Kidney epithelial cell (primary cell): ENCODE measurements around the gene ACOT11. TPM values are rescaled to one million over a fixed set of nuclear protein-coding genes. Genes with fewer than 3 reads are reported as not detected.
"Not testable (repeated sequence)": the region's sequence is repeated elsewhere in the genome, so short reads cannot be mapped to it uniquely, and the experiment has no call there.

Experiments used
- DNase-seq: peaks from one replicate; pipeline ENCODE4 v3.0.0-alpha.2; 2010; ENCODE audit warnings: low read depth
- H3K27me3 ChIP-seq: 2 replicates; pipeline ENCODE4 v1.6.0; 2011; ENCODE audit warnings: low read length; ENCODE audit not compliant: control insufficient read depth, insufficient read depth
- H3K36me3 ChIP-seq: 2 replicates; pipeline ENCODE4 v1.5.1; 2011; ENCODE audit warnings: low read length; ENCODE audit not compliant: control insufficient read depth, insufficient read depth
- H3K4me3 ChIP-seq: 2 replicates; pipeline ENCODE4 v1.5.1; 2011; ENCODE audit warnings: low read depth, mild to moderate bottlenecking, control low read depth, low read length
- total RNA-seq: library from RNA; depleted of rRNA; stranded (reverse); fragments of >200 nt; gene quantifications from 2 replicates; pipeline ENCODE4 v1.2.3, GENCODE V29; 2015
- TF ChIP-seq, protein P1 (sequence below): IDR thresholded peaks from 2 replicates; pipeline ENCODE4 v1.5.1; 2011; ENCODE audit warnings: mild to moderate bottlenecking, moderate library complexity, low read length, control low read depth, inconsistent platforms; ENCODE audit not compliant: insufficient read depth, poor library complexity, severe bottlenecking

Gene ACOT11
- total RNA-seq, 1 donor from 2014 or later: 3.1 TPM

DNA sequence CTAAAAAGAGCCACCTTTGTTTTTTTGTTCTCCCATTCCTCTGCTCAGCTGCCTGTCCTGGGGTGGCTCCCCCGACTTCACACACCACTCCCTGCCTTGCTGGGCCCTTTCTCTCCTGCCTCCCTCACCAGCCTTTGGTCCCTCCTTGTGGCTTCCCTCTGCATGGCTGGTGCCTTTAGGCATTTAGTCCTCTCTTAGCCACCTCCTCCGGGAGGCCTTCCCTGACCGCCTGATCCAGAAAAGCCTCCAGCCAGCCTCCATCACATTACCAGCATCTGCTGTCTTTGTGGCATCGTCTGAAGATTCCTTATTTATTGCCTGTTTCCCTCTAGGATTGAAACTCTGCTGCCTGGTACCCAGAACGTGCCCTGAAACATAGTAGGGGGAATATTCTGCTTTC is 46.2 kb upstream of the ACOT11 start:
- DNase-seq: no peak
- H3K27me3 ChIP-seq: peaks cover 8% of the 10 kb centered on the region
- no peaks in the 10 kb centered on the region for H3K36me3 ChIP-seq
- TF ChIP-seq, protein P1, sequence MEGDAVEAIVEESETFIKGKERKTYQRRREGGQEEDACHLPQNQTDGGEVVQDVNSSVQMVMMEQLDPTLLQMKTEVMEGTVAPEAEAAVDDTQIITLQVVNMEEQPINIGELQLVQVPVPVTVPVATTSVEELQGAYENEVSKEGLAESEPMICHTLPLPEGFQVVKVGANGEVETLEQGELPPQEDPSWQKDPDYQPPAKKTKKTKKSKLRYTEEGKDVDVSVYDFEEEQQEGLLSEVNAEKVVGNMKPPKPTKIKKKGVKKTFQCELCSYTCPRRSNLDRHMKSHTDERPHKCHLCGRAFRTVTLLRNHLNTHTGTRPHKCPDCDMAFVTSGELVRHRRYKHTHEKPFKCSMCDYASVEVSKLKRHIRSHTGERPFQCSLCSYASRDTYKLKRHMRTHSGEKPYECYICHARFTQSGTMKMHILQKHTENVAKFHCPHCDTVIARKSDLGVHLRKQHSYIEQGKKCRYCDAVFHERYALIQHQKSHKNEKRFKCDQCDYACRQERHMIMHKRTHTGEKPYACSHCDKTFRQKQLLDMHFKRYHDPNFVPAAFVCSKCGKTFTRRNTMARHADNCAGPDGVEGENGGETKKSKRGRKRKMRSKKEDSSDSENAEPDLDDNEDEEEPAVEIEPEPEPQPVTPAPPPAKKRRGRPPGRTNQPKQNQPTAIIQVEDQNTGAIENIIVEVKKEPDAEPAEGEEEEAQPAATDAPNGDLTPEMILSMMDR: no peak
- no peak overlapping the region for H3K4me3 ChIP-seq

DNA sequence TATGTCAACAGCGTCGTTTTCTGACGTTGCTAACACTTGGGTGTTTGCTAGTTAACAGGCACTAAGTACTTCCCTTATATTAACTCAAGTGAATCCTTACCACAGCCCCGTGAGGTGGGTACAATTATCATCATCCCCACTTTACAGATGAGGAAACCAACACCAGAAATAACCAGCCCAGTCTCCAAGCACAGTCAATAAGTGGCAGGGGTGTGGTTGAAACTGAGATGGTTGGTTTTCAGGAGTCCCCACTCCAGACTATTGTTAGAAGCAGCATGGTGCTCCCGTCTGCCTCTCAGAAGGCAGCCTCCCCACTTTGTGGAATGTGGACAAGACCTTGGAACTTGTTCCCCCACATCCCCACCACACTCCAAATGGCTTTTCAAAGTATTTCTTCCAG is 45.7 kb upstream of the ACOT11 start:
- TF ChIP-seq, protein P1: no peak
- DNase-seq: no peak
- Histone ChIP-seq H3K36me3 (no peaks in the 10 kb centered on the region), H3K27me3 (peaks cover 8% of the 10 kb centered on the region), H3K4me3 (no peak overlapping the region)

DNA sequence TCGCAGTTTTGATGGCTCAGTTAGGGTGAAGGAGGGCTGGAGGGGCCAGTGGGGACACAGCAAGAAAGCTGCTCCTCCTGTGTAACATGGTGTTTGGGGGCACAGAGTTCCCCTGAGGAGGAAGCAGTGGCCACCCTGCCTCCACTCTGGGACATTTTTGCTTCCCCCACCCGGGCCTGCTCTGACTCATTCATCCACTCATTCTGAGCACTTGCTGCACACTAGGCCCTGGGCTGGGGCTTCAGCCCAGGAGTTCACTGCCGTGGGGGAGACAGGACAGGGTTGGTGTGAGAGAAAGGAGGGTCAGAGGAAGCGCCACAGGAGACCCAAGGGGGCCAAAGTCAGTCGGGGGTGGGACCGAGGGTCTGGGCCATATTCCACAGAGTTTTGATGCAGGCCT is 41.4 kb upstream of the ACOT11 start:
- H3K36me3 ChIP-seq: no peaks in the 10 kb centered on the region
- peaks cover 2% of the 10 kb centered on the region for H3K27me3 ChIP-seq
- no peak for DNase-seq
- H3K4me3 ChIP-seq: no peak overlapping the region
- TF ChIP-seq, protein P1: no peak

DNA sequence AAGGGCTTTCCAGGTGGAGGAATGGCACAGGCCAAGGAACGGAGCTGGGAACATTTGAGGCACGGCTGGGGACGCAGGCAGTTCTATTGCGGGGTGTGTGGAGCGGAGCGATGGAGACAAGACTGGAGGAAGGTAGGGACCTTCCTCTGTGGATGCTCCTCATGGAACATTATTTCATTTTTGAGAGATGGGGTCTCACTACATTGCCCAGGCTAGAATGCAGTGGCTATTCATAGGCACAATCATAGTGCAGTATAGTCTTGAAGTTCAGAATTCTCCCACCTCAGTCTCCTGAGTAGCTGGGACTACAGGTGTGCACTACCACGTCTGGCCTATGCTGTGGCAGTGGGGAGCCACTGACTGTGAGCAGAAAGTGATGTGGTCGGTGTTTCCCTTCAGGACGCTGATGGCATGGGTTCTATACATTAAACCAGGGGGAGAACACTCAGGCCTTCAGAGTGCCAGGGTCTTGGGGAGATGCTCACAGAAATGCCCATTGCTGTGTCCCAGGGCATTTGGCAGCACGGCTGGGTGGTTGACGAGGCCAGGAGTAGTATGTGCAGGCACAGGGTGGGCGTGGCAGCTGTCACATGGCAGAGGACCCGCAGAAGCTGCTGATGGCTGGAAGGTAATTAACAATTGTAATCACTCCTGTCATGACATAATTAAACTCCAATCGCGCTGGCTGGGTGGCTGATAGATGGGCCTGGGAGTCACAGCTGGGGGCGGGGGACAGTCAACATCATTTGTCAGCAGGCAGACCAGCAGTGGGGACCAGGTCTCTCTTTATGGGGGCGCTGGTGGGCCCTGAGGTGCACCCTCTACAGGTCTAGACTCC is 40.8 kb upstream of the ACOT11 start:
- Histone ChIP-seq H3K4me3 (no peak overlapping the region), H3K36me3 (no peaks in the 10 kb centered on the region), H3K27me3 (no peaks in the 10 kb centered on the region)
- no peak for DNase-seq
- TF ChIP-seq, protein P1: no peak

DNA sequence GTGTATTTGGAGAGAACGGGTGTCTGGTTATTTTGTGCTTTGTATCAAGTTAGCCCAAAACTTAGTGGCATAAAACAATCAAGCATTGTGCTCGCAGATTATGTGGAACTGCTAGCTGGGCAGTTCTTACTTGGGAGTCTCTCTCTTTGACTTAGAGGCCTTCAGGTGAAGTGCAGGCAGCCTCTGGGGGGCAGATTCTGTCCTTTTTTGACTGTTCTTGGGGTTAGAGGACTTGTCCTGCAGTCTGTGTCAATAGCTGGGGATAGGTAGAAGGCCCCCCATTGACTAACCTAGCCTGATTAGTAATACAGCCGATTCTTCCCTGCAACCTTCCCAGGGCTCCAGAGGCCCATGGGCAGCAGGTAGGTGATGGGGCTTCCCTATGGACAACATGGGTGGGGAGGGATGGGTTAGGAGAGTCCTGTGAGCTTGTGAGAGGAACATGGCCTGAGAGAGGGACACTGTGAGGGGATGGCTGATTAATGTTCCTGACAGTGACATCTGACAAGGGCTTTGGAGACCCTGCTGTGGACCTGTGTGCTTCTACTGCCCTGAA is 37.2 kb upstream of the ACOT11 start:
- TF ChIP-seq, protein P1: no peak
- H3K36me3 ChIP-seq: no peaks in the 10 kb centered on the region
- H3K4me3 ChIP-seq: no peak overlapping the region
- no peak for DNase-seq
- no peaks in the 10 kb centered on the region for H3K27me3 ChIP-seq

DNA sequence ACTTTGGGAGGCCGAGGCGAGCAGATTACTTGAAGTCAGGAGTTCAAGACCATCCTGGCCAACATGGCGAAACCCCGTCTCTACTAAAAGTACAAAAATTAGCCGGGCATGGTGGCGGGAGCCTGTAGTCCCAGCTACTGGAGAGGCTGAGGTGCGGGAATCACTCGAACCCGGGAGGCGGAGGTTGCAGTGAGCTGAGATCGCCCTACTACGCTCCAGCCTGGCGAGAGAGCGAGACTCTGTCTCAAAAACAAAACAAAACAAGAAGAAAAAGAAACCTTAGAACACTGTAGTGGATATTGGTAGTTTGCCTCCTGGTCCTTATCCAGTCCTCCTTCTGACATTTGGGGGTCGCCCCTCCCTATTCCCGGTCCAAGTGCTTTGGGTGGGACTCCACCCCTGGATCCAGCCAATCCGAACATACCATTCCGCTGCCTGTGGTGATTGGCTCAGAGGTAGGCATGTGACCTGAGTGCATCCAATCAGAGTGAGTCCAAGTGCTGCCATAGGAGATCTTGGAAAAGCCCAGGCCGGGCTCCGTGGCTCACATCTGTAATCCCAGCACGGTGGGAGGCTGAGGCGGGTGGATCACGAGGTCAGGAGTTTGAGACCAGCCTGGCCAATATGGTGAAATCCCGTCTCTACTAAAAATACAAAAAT is 34.0 kb upstream of the ACOT11 start:
- not testable (repeated sequence) for H3K36me3 ChIP-seq, DNase-seq, H3K4me3 ChIP-seq, H3K27me3 ChIP-seq
